GM10248 (cell line): Measurements from ENCODE around the gene AKAP13.

ENCODE experiments used
- CTCF ChIA-PET: fragments of 300-600 bp; sonication (Branson Sonifier 250); formaldehyde crosslinking; extraction: SDS; loops from one replicate; lab custom pipeline; 2021; ENCODE audit warnings: antibody characterized with exemption; lab: Yijun Ruan, JAX
- POLR2A ChIA-PET: fragments of 350-650 bp; sonication (Branson Sonifier 250); formaldehyde crosslinking; extraction: SDS; loops from one replicate; lab custom pipeline; 2020; ENCODE audit warnings: antibody characterized with exemption; lab: Yijun Ruan, JAX
- DNase-seq: peaks from one replicate; pipeline ENCODE4 v3.0.0; 2012; ENCODE audit errors: extremely low spot score
- CTCF ChIP-seq: IDR thresholded peaks from 2 replicates; pipeline ENCODE4 v1.5.1; 2012; ENCODE audit warnings: mild to moderate bottlenecking, low read depth; ENCODE audit errors: extremely low read depth, missing control alignments, control extremely low read depth

AKAP13 gene

GRCh38 chr15:85397926-85398325 lies 17.5 kb downstream of the AKAP13 start:
- POLR2A ChIA-PET: no interaction called here
- no peak for TF ChIP-seq CTCF
- no peak for DNase-seq
- CTCF ChIA-PET: interaction anchor here (0.9 to 2.4 kb wide), 6 partner anchors 10 to 102 kb away, joined by 3 to 9 read pairs (median 6); no protein-coding TSS in a partner anchor

GRCh38 chr15:85398822-85399221 lies 18.4 kb downstream of the AKAP13 start:
- TF ChIP-seq CTCF: no peak
- DNase-seq: no peak
- CTCF ChIA-PET: interaction anchor here (2.4 kb wide), 1 partner anchor 15 kb away, joined by 8 read pairs; no protein-coding TSS in a partner anchor
- POLR2A ChIA-PET: no interaction called here

- DNase-seq: no peak
- no peak for TF ChIP-seq CTCF
- ChIA-PET CTCF (interaction anchor here (0.7 to 6.5 kb wide), 5 partner anchors 11 to 86 kb away, joined by 3 to 80 read pairs (median 3); no protein-coding TSS in a partner anchor), POLR2A (interaction anchor here (1.3 kb wide), 1 partner anchor 19 kb away, joined by 4 read pairs; the partner anchor contains the start of gene AKAP13)
Observed at GRCh38 chr15:85399627-85400026, 19.2 kb downstream of the AKAP13 start.

GRCh38 chr15:85400606-85401005 lies 20.2 kb downstream of the AKAP13 start:
- no peak for DNase-seq
- ChIA-PET CTCF (interaction anchor here (0.7 to 6.5 kb wide), 11 partner anchors 10 to 104 kb away, joined by 3 to 80 read pairs (median 4); partner anchors contain the start of gene AKAP13), POLR2A (interaction anchor here (0.6 to 1.3 kb wide), 2 partner anchors 20 to 89 kb away, joined by 3 to 4 read pairs; partner anchors contain the start of gene AKAP13)
- no peak for TF ChIP-seq CTCF

- ChIA-PET POLR2A (interaction anchor here (0.7 kb wide), 1 partner anchor 12 kb away, joined by 4 read pairs; no protein-coding TSS in a partner anchor), CTCF (interaction anchor here (0.8 to 6.5 kb wide), 11 partner anchors 10 to 121 kb away, joined by 3 to 80 read pairs (median 4); partner anchors contain the start of gene AKAP13)
- no peak for TF ChIP-seq CTCF
- no peak for DNase-seq
Observed at GRCh38 chr15:85401108-85401774, 20.8 kb downstream of the AKAP13 start.

GRCh38 chr15:85402195-85402881 lies 21.9 kb downstream of the AKAP13 start:
- ChIA-PET CTCF (interaction anchor here (0.8 to 6.5 kb wide), 7 partner anchors 11 to 106 kb away, joined by 3 to 80 read pairs (median 17); no protein-coding TSS in a partner anchor), POLR2A (no interaction called here)
- no peak for TF ChIP-seq CTCF
- DNase-seq: no peak
